Body of pancreas (tissue), 4 donors: Measurements from ENCODE around the gene ARID3A.

Source experiments
- CTCF ChIP-seq, 7 experiments: fragments of 450-650 bp in 4 of 7; fragments of 200-600 bp in 3 of 7; sonication (generic) in 3 of 7; IDR thresholded peaks; one replicate each; pipeline ENCODE4 v1.5.1; 2016 to 2019; ENCODE audit warnings: antibody characterized with exemption in 7 of 7
- POLR2A ChIP-seq, 3 donors: fragments of 450-650 bp; IDR thresholded peaks; one replicate each; pipeline ENCODE4 v1.6.1; 2016; ENCODE audit warnings: antibody characterized with exemption in 3 of 3, mild to moderate bottlenecking in 2 of 3

- no peak for TF ChIP-seq POLR2A (IDR thresholded peaks at IDR 0.05)
- TF ChIP-seq CTCF (IDR thresholded peaks at IDR 0.05): no peak
Observed at GRCh38 chr19:954272-954671, 28.4 kb downstream of the ARID3A start.
